ENCODE results near the gene SH2D3A. TPM values are rescaled to one million over a fixed set of nuclear protein-coding genes. Genes with fewer than 3 reads are reported as not detected.

Gene SH2D3A
- total RNA-seq, 1 experiment from 2014 or later: 43.4 TPM

- no TSS peak for BruUV-seq (replicated peaks)
- 0 out of 2 replicates have a peak, but pooled peaks cover 4% of the 10 kb centered on the region for H3K36me3 ChIP-seq (ENCODE audit: low read depth)
Measured at GRCh38 chr19:6753178-6754031, 13.8 kb downstream of the SH2D3A start.

GRCh38 chr19:6752256-6753177, 14.7 kb downstream of the SH2D3A start:
- Histone ChIP-seq H3K79me2 (ENCODE audit: low read depth) (no peaks in the 10 kb centered on the region), H4K20me1 (ENCODE audit: insufficient read depth) (peaks cover 4% of the 10 kb centered on the region; the same call in 1 of the 2 replicates), H3K36me3 (ENCODE audit: low read depth) (0 out of 2 replicates have a peak, but pooled peaks cover 9% of the 10 kb centered on the region), H3K9me2 (ENCODE audit: insufficient read depth) (no peaks in the 10 kb centered on the region), H2AFZ (no peak overlapping the region), H3F3A (ENCODE audit: insufficient read depth, low read depth) (peaks cover 70% of the 10 kb centered on the region), H3K9me3 (ENCODE audit: insufficient read depth, low read depth) (no peaks in the 10 kb centered on the region), H3K4me2 (no peak overlapping the region), H3K4me3 (no peak overlapping the region), H3K27me3 (ENCODE audit: insufficient read depth, low read depth) (no peaks in the 10 kb centered on the region), H3K27ac (no peak overlapping the region), H3K4me1 (replicated peaks; ENCODE audit: insufficient read depth) (0 out of 2 replicates have a peak, but pooled peaks cover 5% of the 10 kb centered on the region)
- no TSS peak for BruUV-seq (replicated peaks)
- intact Hi-C loops (cut with micrococcal nuclease; ENCODE audit: unreplicated experiment): no loop called here
- ChIA-PET POLR2A (ENCODE audit: unreplicated experiment) (no interaction called here), CTCF (no interaction called here)
- no peak for TF ChIP-seq CTCF (conservative IDR thresholded peaks at IDR 0.05)
- no peak for TF ChIP-seq EZH2 (IDR thresholded peaks at IDR 0.05; ENCODE audit: low read depth)
- no peak for DNase-seq

More at GRCh38 chr19:6753178-6754031, 13.8 kb downstream of the SH2D3A start:
- Histone ChIP-seq H4K20me1 (ENCODE audit: insufficient read depth) (peaks cover 4% of the 10 kb centered on the region; the same call in 1 of the 2 replicates), H3K4me3 (no peak overlapping the region), H3K27ac (no peak overlapping the region), H3K79me2 (ENCODE audit: low read depth) (no peaks in the 10 kb centered on the region), H3K9me3 (ENCODE audit: insufficient read depth, low read depth) (no peaks in the 10 kb centered on the region), H2AFZ (no peak overlapping the region), H3K27me3 (ENCODE audit: insufficient read depth, low read depth) (no peaks in the 10 kb centered on the region), H3K4me1 (replicated peaks; ENCODE audit: insufficient read depth) (0 out of 2 replicates have a peak, but pooled peaks cover under 1% of the 10 kb centered on the region), H3F3A (ENCODE audit: insufficient read depth, low read depth) (peaks cover 67% of the 10 kb centered on the region), H3K4me2 (no peak overlapping the region), H3K9me2 (ENCODE audit: insufficient read depth) (no peaks in the 10 kb centered on the region)
- DNase-seq: peak in 1 of 2 experiments; percentile 37
- CTCF ChIA-PET: no interaction called here
- intact Hi-C loops (cut with micrococcal nuclease; ENCODE audit: unreplicated experiment): no loop called here
- POLR2A ChIA-PET (ENCODE audit: unreplicated experiment): interaction anchor here (0.7 kb wide), 1 partner anchor 981 kb away, joined by 3 read pairs; no protein-coding TSS in a partner anchor
- TF ChIP-seq CTCF (conservative IDR thresholded peaks at IDR 0.05) (no peak), EZH2 (IDR thresholded peaks at IDR 0.05; ENCODE audit: low read depth) (no peak)

GRCh38 chr19:6751189-6751588, 16.0 kb downstream of the SH2D3A start:
- Histone ChIP-seq H3K4me3 (no peak overlapping the region), H3K36me3 (ENCODE audit: low read depth) (peaks cover 17% of the 10 kb centered on the region; the same call in 1 of the 2 replicates), H3K9me2 (ENCODE audit: insufficient read depth) (no peaks in the 10 kb centered on the region), H3K4me2 (no peak overlapping the region), H3K79me2 (ENCODE audit: low read depth) (peaks cover 11% of the 10 kb centered on the region), H3K4me1 (replicated peaks; ENCODE audit: insufficient read depth) (0 out of 2 replicates have a peak, but pooled peaks cover 5% of the 10 kb centered on the region), H3F3A (ENCODE audit: insufficient read depth, low read depth) (peaks cover 69% of the 10 kb centered on the region), H2AFZ (no peak overlapping the region), H4K20me1 (ENCODE audit: insufficient read depth) (peaks cover 4% of the 10 kb centered on the region), H3K9me3 (ENCODE audit: insufficient read depth, low read depth) (no peaks in the 10 kb centered on the region), H3K27ac (peak overlapping the region; percentile 21; the same call in 1 of the 2 replicates), H3K27me3 (ENCODE audit: insufficient read depth, low read depth) (no peaks in the 10 kb centered on the region)
- ChIA-PET CTCF (no interaction called here), POLR2A (ENCODE audit: unreplicated experiment) (no interaction called here)
- DNase-seq: peak in 1 of 2 experiments; percentile 53
- TF ChIP-seq EZH2 (IDR thresholded peaks at IDR 0.05; ENCODE audit: low read depth) (no peak), CTCF (conservative IDR thresholded peaks at IDR 0.05) (no peak)
- TSS peak; percentile 15 for BruUV-seq (replicated peaks)
- intact Hi-C loops (cut with micrococcal nuclease; ENCODE audit: unreplicated experiment): no loop called here

Measured in PC-9 (cell line).